Cardiac muscle cell (in vitro differentiated cells and primary cell): ENCODE results near the gene SAMD4A. TPM values are rescaled to one million over a fixed set of nuclear protein-coding genes. Genes with fewer than 3 reads are reported as not detected.

Experiments
- DNase-seq, 2 donors: peaks; one replicate each; pipeline versions ENCODE4 v3.0.0 to v3.0.0-alpha.2; 2010 to 2017; ENCODE audit warnings: low read depth in 1 of 2, low spot score in 1 of 2
- H3K27ac ChIP-seq: fragments of 200-600 bp; sonication (generic); 2 replicates; pipeline ENCODE4 v1.5.1; 2016
- H3K27me3 ChIP-seq: fragments of 200-600 bp; sonication (generic); 2 replicates; pipeline ENCODE4 v1.6.0; 2016; ENCODE audit warnings: control low read depth
- H3K36me3 ChIP-seq: fragments of 200-600 bp; sonication (generic); 2 replicates; pipeline ENCODE4 v1.5.1; 2016; ENCODE audit warnings: control low read depth
- H3K4me1 ChIP-seq: fragments of 200-600 bp; sonication (generic); 2 replicates; pipeline ENCODE4 v1.8.1; 2017; ENCODE audit warnings: low read depth, mild to moderate bottlenecking, mixed run types
- H3K4me3 ChIP-seq: fragments of 200-600 bp; sonication (generic); 2 replicates; pipeline ENCODE4 v1.5.1; 2016; ENCODE audit warnings: mild to moderate bottlenecking
- H3K9me3 ChIP-seq: fragments of 200-600 bp; sonication (generic); 2 replicates; pipeline ENCODE4 v1.5.1; 2017; ENCODE audit warnings: low read depth, mild to moderate bottlenecking, control low read depth
- polyA plus RNA-seq: library from polyadenylated mRNA; unstranded; fragments of >200 nt; fragmentation: Nextera tagmentation; extraction: Ambion mirVana; gene quantifications from 2 replicates; pipeline ENCODE4 v1.2.1, GENCODE V29; 2016
- total RNA-seq: library from RNA; depleted of rRNA; stranded (reverse); fragments of >200 nt; gene quantifications from 2 replicates; pipeline ENCODE4 v1.2.3, GENCODE V29; 2016
- TF ChIP-seq, protein P1 (sequence below): IDR thresholded peaks from 2 replicates; pipeline ENCODE4 v1.5.1; 2012; ENCODE audit warnings: low read depth, mild to moderate bottlenecking, low read length

SAMD4A gene
- total and polyA plus RNA-seq, 2 experiments from 2014 or later, result 14.4 to 60.4 TPM

DNA sequence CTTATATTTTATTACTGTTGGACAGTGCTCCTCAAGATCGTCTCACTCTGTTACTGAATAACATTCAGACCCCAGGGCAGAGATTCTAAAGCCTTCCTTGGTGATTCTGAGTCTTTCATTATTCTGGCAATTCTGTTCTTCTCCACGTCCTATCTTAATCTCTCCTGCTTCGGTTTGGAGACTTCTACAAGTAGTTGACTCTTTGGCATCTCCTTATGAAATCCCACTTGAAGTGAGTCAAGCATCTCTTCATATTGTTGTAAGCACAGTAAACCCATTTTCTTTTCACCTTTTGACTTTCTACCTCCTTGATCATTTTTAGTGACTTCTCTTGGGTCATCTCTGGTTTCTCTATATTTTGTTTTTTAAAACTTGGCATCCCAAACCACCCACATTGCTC, 132.8 kb downstream of the SAMD4A start:
- peaks cover 50% of the 10 kb centered on the region for H3K4me1 ChIP-seq
- no peak overlapping the region for H3K4me3 ChIP-seq
- no peaks in the 10 kb centered on the region for H3K36me3 ChIP-seq
- no peak for DNase-seq
- no peaks in the 10 kb centered on the region for H3K27me3 ChIP-seq
- H3K27ac ChIP-seq, result peak overlapping the region; percentile 99
- TF ChIP-seq, protein P1, sequence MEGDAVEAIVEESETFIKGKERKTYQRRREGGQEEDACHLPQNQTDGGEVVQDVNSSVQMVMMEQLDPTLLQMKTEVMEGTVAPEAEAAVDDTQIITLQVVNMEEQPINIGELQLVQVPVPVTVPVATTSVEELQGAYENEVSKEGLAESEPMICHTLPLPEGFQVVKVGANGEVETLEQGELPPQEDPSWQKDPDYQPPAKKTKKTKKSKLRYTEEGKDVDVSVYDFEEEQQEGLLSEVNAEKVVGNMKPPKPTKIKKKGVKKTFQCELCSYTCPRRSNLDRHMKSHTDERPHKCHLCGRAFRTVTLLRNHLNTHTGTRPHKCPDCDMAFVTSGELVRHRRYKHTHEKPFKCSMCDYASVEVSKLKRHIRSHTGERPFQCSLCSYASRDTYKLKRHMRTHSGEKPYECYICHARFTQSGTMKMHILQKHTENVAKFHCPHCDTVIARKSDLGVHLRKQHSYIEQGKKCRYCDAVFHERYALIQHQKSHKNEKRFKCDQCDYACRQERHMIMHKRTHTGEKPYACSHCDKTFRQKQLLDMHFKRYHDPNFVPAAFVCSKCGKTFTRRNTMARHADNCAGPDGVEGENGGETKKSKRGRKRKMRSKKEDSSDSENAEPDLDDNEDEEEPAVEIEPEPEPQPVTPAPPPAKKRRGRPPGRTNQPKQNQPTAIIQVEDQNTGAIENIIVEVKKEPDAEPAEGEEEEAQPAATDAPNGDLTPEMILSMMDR, result no peak
- H3K9me3 ChIP-seq, result no peaks in the 10 kb centered on the region

DNA sequence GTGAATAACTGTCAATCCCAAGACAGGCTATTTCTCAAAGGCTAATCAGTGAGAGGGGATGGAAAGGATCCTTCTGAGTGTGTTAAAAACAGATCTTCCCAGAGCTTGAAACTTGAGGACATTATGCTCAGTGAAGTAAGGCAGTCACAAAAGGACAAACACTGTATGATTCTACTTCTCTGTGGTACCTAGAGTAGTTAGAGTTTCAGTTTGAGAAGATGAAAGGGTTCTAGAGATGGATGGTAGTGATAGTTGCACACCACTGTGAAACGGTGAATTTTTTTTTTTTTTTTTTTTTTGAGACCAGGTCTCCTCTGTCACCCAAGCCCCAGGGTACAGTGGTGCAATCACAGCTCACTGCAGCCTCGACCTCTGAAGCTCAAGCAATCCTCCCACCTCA, 133.8 kb downstream of the SAMD4A start:
- Histone ChIP-seq H3K36me3 (no peaks in the 10 kb centered on the region), H3K4me1 (peaks cover 52% of the 10 kb centered on the region), H3K27me3 (no peaks in the 10 kb centered on the region), H3K27ac (peak overlapping the region; percentile 99), H3K4me3 (no peak overlapping the region), H3K9me3 (no peaks in the 10 kb centered on the region)
- TF ChIP-seq, protein P1, result no peak
- DNase-seq, result no peak

DNA sequence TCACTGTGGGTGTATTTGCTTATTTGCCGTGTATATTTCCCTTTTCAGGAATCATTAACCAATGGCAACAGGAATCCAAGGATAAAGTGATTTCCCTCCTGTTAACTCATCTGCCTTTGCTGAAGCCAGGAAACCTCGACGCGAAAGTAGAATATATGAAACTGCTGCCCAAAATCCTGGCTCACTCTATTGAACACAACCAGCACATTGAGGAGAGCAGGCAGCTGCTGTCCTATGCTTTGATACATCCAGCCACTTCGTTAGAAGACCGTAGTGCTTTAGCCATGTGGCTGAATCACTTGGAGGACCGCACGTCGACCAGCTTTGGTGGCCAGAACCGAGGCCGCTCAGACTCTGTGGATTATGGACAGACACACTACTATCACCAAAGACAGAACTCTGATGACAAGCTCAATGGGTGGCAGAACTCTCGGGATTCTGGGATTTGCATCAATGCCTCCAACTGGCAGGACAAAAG, 135.1 kb downstream of the SAMD4A start:
- TF ChIP-seq, protein P1, result no peak
- peaks cover 42% of the 10 kb centered on the region for H3K4me1 ChIP-seq

DNA sequence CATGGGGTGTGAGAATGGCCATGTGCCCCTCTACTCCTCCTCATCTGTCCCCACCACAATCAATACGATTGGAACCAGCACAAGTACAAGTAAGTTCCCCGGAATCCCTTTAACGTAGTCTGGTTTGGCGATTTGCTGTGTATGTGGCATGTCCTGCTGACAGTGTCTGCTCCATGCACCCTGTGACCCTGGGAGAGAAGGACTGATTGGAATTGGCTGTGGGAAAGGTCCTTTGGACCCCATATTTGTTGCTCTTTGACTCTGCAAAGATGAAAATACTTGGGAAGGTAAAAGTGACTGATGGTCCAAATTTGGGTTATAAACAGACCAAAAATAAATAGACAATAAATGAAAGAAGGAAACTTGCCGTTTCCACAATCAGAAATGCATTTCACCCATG, 135.6 kb downstream of the SAMD4A start:
- H3K4me3 ChIP-seq, result no peak overlapping the region
- no peaks in the 10 kb centered on the region for H3K9me3 ChIP-seq
- H3K36me3 ChIP-seq, result no peaks in the 10 kb centered on the region
- peak overlapping the region; percentile 99 for H3K27ac ChIP-seq
- DNase-seq, result no peak
- H3K4me1 ChIP-seq, result peaks cover 42% of the 10 kb centered on the region
- no peaks in the 10 kb centered on the region for H3K27me3 ChIP-seq
- TF ChIP-seq, protein P1, result no peak

More for the DNA sequence above, 135.1 kb downstream of the SAMD4A start:
- Histone ChIP-seq H3K27ac (peak overlapping the region; percentile 99), H3K4me3 (no peak overlapping the region), H3K9me3 (no peaks in the 10 kb centered on the region), H3K36me3 (no peaks in the 10 kb centered on the region), H3K27me3 (no peaks in the 10 kb centered on the region)
- no peak for DNase-seq

DNA sequence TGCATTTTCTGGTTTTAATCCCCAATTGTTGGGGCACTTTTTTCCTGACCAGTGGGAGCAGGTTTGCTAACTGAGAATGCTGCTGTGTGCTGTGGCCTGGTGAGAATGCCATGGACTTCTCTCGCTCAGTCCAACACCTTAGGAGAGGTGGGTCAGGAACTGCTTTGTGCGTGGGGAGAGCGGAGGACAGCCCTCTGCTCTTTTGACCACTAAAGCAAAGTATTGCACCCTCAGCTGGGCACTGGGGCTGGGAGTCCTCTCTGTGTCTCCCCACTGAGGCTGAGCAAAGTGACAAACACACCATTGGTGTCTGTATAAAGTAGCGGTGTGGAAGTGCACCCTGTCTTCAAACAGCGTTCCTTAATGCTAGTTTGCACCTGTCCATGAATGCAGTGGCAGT, 136.2 kb downstream of the SAMD4A start:
- H3K4me1 ChIP-seq, result peaks cover 47% of the 10 kb centered on the region
- H3K4me3 ChIP-seq, result no peak overlapping the region
- TF ChIP-seq, protein P1, result no peak
- H3K9me3 ChIP-seq, result no peaks in the 10 kb centered on the region
- no peak for DNase-seq
- H3K27ac ChIP-seq, result peak overlapping the region; percentile 99
- H3K36me3 ChIP-seq, result no peaks in the 10 kb centered on the region
- no peaks in the 10 kb centered on the region for H3K27me3 ChIP-seq

DNA sequence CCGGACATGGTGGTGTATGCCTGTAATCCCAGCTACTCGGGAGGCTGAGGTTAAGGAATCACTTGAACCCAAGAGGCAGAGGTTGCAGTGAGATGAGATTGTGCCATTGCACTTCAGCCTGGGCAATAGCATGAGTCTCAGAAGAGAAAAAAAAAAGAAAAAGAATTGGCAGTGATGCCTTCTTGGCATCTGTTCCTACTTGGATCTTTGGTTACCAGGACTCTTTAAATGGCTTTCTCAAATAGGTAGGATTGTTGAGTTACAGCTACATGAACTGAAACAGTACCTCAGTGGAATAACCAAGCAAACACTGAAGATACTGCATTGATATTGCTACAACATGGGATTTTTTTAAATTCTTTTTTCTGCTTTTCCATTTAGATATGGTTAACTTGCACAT, 136.8 kb downstream of the SAMD4A start:
- H3K9me3 ChIP-seq, result no peaks in the 10 kb centered on the region
- no peaks in the 10 kb centered on the region for H3K36me3 ChIP-seq
- no peak overlapping the region for H3K4me3 ChIP-seq
- TF ChIP-seq, protein P1, result no peak
- H3K4me1 ChIP-seq, result peaks cover 46% of the 10 kb centered on the region
- H3K27ac ChIP-seq, result no peak overlapping the region
- DNase-seq, result no peak
- H3K27me3 ChIP-seq, result no peaks in the 10 kb centered on the region
